Measurements from ENCODE around the gene COLEC12.

DNA sequence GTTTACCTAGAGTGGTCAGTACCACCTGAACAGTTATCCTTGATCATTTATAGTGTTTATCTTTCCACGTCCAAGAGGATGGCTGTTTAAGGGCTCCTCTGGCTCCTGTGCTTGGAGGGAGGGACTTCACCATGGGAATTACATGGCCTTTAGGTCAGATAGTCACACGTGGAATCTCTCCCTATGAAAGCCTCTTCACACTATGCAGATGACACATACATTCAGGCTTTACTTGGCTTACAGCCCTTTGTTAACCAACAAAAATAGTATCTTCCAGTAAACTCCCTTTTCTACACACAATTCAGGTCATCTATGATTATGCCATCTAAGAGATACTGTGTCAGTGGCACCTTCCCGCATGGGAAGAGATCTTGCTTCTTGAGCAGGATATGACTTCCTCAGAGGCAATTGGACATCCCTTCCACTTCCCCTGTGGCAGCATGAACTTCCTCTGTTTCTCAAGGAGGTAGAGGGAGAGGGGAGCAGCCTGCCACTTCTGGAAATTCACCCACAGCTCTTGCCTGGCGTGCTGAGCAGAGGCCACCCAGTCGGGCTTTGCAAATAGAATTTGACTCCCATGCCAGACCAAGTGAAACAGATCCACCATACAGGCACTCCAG lies 53.5 kb downstream of the COLEC12 start:
- TF ChIP-seq, protein P1, sequence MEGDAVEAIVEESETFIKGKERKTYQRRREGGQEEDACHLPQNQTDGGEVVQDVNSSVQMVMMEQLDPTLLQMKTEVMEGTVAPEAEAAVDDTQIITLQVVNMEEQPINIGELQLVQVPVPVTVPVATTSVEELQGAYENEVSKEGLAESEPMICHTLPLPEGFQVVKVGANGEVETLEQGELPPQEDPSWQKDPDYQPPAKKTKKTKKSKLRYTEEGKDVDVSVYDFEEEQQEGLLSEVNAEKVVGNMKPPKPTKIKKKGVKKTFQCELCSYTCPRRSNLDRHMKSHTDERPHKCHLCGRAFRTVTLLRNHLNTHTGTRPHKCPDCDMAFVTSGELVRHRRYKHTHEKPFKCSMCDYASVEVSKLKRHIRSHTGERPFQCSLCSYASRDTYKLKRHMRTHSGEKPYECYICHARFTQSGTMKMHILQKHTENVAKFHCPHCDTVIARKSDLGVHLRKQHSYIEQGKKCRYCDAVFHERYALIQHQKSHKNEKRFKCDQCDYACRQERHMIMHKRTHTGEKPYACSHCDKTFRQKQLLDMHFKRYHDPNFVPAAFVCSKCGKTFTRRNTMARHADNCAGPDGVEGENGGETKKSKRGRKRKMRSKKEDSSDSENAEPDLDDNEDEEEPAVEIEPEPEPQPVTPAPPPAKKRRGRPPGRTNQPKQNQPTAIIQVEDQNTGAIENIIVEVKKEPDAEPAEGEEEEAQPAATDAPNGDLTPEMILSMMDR (conservative IDR thresholded peaks at IDR 0.05) = no peak
- no peak for TF ChIP-seq EZH2 (IDR thresholded peaks at IDR 0.05; ENCODE audit: low read depth)
